GM19193 (cell line): ENCODE data around the gene PHF2.

Experiments
- POLR2A ChIP-seq: IDR thresholded peaks from 4 replicates; pipeline ENCODE4 v1.6.1; 2011; ENCODE audit not compliant: insufficient read depth, insufficient read length; ENCODE audit errors: extremely low read depth

The PHF2 gene

DNA sequence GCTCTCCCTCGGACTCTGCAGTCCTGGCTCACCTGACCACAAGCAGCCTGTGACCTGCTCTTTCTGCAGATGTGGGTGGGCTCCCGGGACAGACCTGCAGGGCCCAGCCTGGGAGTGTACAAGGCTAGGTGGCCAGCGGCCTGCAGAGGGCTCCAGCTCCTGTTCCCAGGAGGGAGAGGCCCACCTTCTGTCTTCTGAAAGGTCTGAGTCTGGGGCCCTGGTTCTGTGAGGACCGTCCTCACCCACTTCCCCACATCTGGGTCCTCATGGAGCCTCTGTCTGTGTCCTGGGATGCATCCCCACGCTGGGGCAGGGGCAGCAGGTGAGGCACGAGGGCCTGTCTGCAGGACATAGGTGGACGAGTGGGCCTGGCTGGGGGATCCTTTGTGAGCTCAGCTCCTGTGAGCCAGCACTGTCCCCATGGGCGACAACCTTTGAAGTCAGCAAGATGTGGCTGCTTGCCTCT, 43.7 kb downstream of the PHF2 start:
- no peak for TF ChIP-seq POLR2A

DNA sequence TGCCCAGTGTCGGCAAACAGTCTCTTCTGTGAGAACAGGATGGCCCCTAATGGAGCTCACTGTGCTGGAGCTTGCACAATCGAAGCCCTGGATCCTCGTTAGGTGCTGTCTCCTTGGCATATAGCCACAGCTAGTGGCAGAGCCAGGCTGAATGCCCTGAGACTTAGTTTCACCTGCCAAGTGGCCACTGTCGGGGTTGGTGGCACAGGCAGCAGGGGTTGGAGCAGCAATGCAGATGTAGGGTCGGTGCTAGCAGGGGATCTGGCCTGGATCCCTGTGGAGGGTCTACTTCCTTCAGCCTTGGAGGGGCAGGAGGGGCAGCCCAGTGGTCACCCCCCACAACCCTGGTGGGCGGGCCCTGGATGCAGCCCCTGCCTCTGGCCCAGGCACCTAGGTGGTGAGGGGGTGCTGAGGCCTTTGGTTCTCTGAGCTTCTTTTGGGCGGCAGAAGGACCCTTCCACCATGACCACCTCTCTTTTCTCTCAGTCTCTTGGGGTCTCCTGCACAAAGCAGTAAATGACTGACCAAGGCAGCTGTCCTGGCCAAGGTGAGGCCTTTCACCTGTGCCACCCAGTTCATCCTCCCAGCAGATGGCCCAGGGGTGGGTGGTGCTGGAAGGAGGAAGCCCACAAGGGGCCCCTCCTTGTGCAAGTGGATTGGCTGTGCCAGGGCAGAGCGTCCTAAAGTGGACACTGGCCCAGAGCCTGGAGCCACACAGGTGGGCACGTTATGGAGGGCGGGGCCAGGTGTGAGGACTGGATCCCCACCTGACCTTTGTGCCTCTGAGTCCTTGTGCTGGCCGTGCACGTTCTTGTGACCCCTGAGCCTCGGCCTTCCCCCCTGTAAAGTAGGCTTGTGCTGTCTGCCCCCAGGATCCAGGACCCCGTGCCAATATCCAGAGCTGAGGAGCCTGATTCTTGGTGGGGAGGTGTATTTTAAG, 44.8 kb downstream of the PHF2 start:
- no peak for TF ChIP-seq POLR2A

DNA sequence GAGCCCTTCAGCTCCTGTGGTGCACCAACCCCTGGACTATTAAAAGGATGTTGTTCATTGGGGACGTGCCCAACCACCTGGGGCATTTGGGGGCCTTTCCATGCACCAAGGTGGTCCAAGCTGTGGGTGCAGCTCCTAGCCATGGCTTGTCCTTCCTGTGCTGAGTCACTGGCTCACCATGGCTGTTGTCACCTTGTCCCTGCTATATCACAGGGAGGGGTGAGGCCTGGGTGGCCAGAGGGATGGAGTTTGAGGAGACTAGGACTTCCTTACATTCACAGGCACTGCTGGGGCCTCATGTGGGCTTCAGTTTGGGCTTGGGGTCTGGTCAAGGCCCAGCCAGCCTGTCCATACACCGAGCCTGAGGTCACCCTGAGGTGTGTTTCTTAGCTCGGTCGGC, 45.5 kb downstream of the PHF2 start:
- no peak for TF ChIP-seq POLR2A

DNA sequence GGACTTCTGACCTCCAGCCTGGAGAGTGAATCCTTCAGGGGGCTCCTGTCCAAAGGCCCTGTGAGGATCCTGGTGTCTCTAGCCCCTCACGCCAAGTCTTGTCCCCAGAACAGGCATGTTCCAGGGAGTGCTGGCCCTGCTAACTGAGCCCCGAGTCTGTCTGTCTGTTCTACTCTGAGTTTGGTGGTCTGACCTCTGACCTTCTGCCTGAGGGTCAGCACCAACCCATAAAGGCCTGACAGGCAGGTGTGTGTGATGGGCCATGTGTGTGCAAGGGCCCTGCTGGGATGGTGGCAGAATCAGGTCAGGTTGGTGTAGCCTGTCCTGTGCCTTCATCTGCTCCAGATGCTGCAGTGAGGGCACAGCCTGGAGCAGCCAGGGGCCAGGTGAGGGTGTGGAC, 46.3 kb downstream of the PHF2 start:
- no peak for TF ChIP-seq POLR2A

DNA sequence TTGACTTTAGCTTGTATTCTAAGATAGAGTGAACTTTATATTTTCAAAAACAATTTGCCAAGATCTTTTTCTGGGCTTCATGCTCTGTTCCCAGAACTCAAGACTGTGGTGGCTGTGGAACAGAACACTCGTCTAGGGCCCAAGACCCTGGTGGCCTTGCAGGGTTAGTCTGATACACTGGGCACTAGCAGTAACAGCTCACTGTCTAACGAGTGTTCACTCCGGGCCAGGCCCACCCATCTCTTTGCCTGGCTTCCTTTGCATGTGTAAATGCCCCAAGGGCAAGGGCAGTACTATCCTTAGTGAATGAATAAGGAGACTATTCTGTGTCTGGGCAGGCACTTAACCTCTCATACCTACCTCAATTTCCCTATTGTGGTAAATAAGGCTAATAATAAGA, 47.4 kb downstream of the PHF2 start:
- TF ChIP-seq POLR2A, result no peak

DNA sequence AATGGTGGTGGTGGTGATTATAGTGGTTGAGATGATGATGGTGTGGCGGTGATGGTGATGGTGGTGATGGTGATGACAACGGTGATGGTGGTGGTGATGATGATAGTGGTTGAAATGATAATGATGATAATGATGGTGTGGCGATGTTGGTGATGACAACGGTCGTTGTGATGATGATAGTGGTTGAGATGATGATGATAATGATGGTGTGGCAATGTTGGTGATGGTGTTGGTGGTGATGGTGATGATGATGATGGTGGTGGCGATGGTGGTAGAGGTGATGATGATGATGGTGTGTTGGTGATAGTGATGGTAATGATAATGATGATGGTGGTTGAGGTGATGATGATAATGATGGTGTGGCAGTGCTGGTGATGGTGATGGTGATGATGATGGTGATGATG, 48.0 kb downstream of the PHF2 start:
- no peak for TF ChIP-seq POLR2A

DNA sequence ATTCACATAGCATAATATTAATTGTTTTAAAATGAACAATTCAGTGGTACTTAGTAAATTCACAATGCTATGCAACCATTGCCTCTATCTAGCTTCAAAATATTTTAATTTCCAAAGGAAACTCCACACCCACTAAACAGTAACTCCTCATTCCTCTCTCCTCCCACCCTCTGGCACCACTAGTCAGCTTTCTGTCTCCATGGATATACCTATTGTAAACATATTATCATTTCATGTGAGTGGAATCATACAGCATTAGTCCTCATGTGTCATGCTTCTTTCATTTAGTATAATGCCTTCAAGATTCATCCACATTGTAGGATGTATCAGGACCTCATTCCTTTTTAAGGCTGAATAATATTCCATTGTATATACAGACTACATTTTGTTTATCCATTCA, 48.6 kb downstream of the PHF2 start:
- TF ChIP-seq POLR2A, result no peak

DNA sequence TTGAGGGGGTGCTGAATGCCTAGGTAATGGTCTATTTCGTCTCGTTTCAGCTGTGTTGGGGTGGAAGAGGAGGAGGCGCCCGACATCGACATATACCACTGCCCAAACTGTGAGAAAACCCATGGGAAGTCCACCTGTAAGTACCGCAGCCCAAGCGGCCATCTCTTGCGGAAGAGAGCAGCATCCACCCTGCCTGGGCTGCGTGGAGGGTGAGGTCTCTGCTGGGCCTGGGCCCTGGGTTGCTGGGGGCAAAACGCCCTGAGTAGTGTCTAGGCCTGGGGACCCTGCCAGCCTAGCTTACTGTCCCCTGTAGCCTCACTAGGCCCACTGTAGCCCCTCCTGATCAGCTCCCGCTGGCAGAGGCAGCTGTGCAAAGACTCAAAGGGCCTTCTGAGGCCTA, 53.5 kb downstream of the PHF2 start:
- no peak for TF ChIP-seq POLR2A

DNA sequence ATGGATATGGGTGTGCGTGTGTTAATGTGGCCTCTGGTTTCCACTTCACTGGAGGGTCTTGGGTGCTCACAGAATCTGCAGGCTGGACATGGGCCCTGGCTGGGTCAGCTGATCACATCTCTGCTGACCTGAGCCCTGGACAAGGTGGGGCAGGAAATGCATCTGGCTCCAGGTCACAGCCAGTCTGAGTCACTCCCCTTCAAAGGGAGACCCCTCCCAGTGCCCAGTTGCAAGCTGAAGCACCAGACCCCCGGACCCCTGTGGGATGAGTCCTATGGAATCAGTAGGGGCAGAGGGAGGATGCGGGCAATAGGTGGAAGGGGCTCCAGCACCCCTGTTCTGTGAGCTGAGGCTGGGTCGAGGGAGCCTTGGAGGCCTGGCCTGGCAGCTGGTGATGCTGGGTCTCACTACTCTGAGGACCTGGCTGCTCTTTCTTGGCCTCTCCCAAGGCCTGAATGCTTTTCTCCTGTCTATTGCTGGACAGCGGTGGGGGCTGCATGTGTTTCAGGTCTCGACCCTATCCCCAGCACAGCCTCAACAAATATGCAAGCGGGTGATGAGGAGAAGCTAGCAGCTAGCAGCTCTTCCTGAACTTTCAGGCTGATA, 54.5 kb downstream of the PHF2 start:
- TF ChIP-seq POLR2A, result no peak

DNA sequence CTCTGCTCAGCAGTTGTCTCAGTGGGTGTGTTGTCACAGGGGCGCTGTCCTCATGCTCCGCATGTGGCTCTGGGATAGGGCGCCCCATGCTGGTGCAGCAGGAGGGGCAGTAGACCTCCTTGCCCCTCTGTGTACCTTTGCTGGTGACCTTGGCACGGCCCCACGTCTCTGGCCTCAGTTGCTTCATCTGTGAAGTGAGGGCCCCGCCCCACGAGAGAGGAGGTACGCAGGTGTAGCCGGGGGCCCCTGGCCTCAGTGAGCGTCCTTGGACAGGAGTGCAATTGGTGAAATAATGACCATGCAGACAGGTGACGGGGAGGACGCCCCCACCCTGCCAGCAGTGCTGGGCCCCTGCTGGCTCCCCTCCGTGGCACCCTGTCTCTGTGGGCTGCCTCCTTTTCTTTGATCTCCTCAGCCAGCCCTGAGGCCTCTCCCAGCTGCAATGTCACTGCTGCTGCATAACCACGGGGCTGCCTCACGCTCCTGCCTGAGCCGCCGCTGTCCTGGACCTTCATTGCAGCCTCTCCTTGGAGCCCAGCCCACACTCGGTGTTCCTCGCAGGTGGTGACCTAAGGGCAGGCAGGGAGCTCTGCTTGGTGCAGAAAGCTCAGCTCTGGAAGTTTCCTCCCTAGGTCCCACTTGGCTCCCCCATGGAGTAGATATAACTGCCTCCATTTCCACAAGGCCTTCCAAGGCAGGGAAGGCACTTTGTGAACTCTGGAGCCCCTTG, 57.3 kb downstream of the PHF2 start:
- TF ChIP-seq POLR2A, result no peak

DNA sequence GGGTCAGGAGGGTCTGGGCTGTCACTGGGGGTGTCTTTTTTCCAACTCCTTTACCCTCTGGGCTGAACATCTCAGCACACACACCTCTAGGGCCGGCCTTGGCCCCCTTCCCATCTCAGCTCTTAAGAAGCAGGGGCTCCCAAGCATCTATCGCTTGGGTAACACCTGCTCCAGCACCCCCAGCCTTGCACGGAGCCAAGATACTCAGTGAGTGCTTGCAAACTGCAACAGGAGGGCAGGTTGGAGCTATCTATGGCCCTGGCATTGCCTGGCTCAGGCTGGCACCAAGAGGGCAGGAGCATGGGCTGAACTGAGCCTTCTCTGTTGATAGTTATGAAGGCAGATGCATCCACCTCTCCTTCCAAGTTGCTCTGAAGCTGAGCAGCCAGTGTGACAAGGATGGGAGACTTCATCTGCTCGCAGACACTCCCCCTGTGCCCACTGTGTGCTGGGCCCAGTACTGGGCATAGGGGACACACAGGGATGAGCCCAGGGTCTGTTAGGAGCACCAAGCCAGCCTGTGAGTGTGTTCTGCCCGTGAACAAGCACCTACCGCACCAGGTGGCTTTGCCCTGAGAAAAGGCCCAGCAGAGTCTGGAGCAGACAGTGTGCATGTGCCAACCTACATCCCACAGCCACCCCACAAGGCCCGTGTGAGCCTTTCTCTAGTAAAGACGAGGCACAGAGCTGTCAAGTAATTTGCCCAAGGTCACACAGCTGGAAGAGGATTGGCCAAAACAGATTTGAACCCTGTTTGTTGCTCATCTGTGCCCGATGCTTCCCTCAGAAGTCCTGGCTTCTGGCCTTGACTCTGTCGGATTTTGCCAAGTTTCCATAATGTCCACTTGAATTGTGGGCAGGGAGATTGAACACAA, 58.2 kb downstream of the PHF2 start:
- TF ChIP-seq POLR2A, result no peak

DNA sequence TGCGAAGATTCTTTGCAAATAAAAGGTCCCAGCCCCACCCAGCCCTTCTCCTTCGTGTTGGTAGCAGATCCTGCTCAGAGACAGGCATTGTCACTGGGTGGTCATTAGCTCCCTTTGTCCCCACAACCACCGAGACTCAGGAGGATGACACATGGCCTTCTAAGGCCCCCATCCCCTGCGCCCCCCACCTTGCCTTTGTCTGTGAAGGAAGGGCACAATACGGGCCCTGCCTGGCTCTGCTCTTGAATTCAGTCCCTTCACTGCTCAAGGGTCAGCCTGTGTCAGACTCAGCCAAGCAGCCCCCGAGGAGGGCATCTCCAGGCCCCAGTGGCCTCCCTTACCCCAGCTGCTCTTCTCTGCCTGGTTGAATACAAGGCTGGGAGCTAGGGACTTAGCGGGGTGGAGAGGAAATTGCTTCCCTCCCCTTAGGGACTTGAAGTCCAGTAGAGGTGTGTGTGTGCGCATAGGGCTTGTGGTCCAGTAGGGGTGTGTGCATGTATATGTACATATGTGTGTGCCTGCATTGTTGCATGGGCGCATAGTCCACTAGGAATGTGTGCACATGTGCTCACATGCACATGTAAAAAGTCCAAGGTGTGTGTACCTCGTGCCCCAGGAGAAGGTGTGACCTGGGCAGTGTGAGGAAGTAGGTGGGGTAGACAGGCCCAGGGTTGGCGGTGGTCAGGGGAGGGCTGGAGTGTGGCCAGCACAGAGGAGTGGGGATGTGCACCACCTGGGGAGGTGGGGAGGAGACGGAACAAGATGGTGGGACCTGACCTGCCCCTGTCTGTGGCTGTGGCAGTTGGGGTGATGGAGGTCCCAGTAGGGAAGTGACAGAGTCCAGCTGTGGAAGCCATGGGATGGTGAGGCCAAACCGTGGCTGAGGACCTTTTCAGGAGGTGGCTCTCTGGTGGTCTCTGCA, 59.1 kb downstream of the PHF2 start:
- no peak for TF ChIP-seq POLR2A

DNA sequence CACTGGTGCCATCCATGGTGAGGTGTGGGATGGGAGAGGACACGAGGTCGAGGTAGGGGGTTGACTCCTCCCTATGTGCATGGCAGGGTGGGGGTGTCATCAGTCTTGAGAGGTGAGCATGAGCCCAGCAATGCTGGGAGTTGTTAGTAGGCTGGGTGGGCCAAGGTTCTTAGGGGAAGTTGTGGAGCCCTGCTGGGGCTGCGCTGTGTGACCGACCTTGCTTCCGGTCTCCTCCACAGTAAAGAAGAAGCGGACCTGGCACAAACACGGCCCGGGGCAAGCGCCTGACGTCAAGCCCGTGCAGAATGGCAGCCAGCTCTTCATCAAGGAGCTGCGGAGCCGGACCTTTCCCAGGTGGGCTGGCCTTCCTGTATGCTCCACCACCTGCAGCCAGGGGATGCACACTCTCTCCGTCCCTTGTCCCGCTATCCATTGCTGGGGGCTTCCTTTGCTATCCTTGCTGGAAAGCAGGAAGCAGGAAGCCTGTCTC, 59.8 kb downstream of the PHF2 start:
- TF ChIP-seq POLR2A, result no peak
